OCI-M2 (cell line): ENCODE results near the gene NDUFA11.
"Not testable (repeated sequence)": the region's sequence is repeated elsewhere in the genome, so short reads cannot be mapped to it uniquely, and the experiment has no call there.

Experiments used
- DNase-seq: peaks from one replicate; lab custom pipeline; 2025; ENCODE audit not compliant: unreplicated experiment; lab: John Stamatoyannopoulos, UW

NDUFA11 gene

GRCh38 chr19:5891572-5891937 is 12.0 kb downstream of the NDUFA11 start:
- no peak for DNase-seq

DNA sequence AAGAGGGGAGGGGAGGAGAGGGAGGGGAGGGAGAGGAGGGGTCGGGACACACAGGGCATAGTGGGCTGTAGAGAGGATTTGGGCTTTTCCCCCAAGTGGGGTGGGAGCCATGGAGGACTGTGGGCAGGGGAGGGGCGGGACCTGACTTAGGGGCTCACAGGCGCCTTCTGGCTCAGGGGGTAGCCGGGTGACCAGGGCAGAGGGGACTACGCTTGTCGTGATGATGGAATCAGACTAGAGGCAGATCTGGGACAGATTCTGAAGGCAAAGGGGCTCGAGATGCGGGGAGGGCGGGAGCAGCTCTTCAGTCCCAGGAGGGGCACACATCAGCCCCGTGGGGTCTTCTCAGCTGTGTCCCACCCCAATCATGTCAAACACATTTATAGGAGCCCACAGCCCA is 13.5 kb downstream of the NDUFA11 start:
- no peak for DNase-seq

DNA sequence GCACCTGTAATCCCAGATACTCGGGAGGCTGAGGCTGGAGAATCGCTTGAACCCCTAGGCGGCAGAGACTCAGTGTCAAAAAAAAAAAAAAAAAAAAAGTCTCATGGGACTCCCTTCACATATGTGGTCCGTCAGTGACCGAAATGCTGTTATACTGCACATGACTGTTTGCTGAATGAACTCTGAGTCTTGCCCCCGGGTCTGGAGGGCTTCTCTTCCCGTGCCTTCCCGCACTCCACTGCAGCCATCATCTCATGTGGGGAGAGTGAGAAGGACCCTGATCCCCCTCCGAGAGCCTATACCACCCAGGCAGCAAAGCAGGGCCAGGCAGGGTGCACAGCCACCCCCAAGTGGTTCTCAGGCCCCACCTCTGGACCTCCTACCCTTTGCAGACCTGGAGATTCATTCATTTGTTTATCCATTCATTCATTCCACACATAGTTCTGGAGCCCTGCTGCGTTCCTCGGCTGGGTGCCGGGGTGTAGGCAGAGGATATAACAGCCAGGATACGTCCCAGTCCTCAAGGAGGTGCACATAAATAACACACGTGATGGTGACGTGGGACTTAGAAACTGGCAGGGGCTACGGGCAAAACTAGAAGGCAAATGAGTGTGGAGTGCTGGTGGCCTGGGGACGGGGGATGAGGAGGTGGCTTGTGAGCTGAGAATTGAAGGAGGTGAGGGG is 14.2 kb downstream of the NDUFA11 start:
- DNase-seq = no peak

GRCh38 chr19:5884065-5884811 is 19.4 kb downstream of the NDUFA11 start:
- not testable (repeated sequence) for DNase-seq

DNA sequence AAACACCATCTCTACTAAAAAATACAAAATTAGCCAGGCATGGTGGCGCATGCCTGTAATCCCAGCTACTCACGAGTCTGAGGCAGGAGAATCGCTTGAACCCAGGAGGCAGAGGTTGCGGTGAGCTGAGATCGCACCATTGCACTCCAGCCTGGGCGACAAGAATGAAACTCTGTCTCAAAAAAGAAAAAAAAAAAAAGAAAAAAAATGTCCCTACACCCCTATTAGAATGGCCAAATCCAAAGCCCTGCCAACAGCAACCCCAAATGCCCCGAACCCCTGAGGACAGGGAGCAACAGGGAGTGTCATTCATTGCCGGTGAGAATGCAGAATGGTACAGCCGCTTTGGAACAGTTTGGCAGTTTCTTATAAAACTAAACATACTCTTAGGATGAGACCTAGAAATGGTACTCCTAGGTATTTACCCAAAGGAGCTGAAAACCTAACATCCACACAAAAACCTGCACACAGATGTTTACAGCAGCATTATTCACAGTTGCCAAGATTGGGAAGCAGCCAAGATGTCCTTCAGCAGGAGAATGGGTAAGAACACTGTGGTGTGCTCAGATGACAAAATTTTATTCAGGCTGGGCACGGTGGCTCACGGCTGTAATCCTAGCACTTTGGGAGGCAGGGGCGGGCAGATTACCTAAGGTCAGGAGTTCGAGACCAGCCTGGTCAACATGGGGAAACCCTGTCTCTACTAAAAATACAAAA is 20.3 kb downstream of the NDUFA11 start:
- not testable (repeated sequence) for DNase-seq

DNA sequence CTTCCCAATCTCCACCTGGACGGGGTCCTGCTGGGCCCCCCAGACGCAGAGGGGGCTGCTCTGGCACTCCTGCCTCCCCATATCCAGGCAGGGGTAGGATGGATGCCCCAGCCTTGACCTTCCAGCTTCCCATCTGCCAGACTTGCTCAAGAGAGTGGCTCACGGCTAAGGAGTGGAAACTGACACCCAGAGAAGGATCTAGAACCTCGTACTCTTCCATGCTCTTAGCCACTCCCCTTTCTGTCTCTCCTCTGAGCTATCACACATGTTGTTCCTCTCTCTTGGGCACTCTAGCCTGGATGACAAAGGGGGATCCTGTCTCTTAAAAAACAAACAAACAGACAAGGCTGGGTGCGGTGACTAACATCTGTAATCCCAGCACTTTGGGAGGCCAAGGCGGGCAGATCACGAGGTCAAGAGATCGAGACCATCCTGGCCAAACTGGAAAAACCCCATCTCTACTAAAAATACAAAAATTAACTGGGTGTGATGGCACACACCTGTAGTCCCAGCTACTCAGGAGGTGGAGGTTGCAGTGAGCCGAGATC is 21.1 kb downstream of the NDUFA11 start:
- no peak for DNase-seq

GRCh38 chr19:5881543-5882299 is 21.9 kb downstream of the NDUFA11 start:
- DNase-seq = no peak

- DNase-seq = no peak
These were observed 22.9 kb downstream of the NDUFA11 start for GRCh38 chr19:5880604-5881078.

GRCh38 chr19:5880196-5880595 is 23.4 kb downstream of the NDUFA11 start:
- DNase-seq = no peak

DNA sequence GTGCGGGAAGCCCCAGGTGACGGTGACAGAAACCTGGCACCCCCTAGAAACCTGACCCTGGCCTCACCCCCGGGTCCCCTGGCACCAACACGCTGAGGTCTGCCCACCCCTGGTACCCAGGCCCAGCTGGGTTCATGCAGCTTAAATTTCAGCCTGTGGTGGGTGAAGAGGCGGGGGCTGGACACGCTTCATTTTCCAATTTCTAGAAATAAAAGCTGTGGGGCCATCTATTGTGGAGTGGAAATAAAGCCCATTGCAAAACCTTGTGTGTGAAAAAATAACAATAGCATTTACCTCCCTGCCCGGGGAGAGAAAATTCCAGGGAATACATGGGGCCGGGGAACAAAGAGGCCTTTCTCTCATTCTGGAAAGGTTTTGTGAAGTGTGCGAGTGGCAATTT is 25.7 kb downstream of the NDUFA11 start:
- no peak for DNase-seq

DNA sequence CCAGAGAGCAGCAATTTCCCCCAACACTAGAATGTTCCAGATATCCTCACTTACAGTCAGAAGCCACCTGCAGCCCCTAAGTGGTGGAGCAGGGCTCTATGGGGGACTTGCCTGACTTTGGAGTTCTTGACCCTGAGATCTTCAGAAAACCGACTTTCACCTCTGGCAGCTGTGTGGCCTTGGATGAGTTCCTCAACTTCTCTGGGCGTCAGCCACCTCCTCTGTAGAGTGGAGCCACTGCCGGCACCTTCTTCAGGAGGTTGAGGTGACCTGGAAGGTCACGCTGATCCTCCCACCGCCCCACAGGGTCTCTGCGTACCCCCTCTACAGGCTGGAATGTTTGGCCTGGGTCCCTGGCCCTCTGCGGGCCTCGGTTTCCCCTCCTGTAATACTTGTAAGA is 26.2 kb downstream of the NDUFA11 start:
- no peak for DNase-seq

- DNase-seq = not testable (repeated sequence)
These were observed 29.1 kb downstream of the NDUFA11 start for GRCh38 chr19:5874496-5874895.

DNA sequence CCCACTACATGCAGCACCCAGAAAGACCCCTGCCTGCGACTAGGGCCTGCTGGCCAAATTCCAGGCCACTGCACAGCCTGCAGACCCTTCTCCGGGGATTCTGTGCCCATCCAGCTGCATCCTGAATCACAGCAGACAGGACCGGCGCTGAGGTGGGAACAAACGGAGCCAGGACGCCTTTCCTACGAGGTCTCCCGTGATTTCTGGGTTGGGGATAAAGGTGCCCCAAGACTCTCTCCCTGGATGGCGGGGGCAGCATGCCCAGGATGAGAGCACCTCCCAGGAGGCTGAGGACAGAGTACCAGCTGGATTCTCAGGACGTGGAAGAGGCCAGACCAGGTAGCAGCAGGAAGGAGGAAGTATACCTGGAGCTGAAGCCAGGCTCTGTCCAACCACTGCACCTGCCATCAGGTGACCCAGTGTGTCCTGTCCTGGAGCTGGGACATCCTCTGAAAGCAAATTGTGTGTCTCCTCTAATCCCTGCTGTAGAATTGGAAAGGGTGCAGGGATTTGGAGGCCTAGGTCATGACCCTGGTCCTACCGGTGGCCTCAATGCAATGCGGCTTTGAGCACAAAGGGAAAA is 29.9 kb downstream of the NDUFA11 start:
- no peak for DNase-seq

- no peak for DNase-seq
These were observed 32.6 kb downstream of the NDUFA11 start for GRCh38 chr19:5870986-5871394.

DNA sequence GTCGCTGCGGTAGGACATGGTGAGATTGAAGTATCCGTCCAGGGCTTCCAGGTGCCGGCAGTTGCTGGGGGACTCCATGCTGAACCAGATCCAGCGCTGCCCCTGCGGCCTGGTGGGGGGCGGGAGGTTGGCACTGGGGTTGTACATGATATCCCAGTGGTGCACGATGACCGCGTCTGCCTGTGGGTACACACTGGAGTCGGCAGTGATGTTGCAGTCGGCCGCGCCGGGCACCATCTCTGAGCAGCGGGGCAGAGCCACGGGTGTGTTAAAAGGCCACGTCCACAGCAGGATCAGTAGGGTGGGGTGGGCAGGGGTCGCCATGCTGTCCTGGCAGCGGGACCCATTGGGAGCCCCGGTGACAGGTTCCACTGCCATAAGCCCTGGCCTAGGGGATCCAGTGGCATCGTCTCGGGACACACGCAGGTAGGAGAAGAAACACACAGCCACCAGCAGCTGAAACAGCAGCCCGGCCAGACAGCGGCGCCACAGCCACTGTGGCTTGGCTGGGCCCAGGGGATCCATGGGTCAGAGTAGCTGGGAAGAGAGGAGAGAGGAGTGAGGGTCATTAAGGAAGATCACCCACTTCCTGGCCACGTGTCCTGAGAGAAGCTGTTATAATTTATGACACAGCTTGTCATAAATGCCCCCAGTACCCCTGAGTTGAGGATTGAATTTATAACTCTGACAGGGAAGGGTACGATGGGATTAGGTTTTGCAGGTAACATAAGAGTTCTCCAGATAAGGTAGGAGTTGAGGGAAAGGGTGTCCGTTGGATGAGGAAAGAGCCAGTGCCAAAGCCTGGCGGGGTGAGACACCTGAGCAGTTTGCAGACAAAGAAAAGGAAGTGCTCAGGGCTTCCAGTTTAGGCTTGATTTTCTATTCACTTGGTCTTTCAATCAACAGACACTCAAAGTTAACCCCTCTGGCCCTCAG is 36.1 kb downstream of the NDUFA11 start:
- DNase-seq = no peak

GRCh38 chr19:5865772-5866171 is 37.8 kb downstream of the NDUFA11 start:
- DNase-seq = no peak

- DNase-seq = no peak
These were observed 38.7 kb downstream of the NDUFA11 start for GRCh38 chr19:5864725-5865486.

DNA sequence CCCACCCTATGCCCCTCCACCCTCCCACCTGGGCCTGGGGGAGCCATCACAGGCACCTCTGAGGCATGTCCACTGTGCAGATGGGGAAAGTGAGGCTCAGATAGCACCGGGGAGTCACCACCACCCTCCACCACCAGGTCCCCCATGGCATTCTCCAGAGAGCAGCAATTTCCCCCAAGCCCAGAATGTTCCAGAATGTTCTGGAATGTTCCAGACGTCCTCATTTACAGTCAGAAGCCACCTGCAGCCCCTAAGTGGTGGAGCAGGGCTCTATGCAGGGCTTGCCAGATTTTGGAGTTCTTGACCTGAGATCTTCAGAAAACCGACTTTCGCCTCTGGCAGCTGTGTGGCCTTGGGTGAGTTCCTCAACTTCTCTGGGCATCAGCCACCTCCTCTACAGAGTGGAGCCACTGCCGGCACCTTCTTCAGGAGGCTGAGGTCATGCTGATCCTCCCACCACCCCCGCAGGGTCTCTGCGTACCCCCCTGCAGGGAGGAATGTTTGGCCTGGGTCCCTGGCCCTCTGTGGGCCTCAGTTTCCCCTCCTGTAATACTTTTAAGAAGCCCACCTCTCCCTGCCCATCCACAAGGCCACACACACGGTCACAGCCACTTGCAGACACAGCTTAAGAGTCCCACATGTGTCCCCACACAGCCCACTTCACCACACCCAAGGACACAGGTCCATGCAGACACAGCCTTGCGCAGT is 39.4 kb downstream of the NDUFA11 start:
- no peak for DNase-seq
